ENCODE data around the gene TCTA. TPM values are rescaled to one million over a fixed set of nuclear protein-coding genes. Genes with fewer than 3 reads are reported as not detected.

Gene TCTA
- total RNA-seq, 4 donors from 2014 or later: 12.4 to 56.4 (median 40.9) TPM

DNA sequence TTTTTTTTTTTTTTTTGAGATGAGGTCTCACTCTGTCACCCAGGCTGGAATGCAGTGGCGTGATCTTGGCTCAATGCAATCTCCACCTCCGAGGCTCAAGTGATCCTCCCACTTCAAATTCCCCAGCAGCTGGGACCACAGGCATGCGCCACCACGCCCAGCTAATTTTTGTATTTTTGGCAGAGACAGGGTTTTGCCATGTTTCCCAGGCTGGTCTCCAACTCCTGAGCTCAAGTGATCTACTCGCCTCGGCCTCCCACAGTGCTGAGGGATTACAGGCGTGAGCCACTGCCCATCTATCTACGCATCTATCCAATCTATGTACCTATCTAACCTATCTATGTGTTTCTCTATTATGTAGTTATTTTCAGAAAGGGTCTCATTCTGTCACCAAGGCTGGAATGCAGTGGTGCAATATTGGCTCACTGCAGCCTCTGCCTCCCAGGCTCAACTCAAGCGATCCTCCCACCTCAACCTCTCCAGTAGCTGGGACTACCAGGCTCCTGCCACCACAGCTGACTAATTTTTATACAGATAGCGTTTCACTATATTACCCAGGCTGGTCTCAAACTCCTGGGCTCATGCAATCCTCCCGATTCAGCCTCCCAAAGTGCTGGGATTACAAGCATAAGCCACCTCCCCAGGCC is 33.9 kb upstream of the TCTA start:
- H3K27me3 ChIP-seq: no peaks in the 10 kb centered on the region
- no peak overlapping the region for H3K27ac ChIP-seq
- H3K4me1 ChIP-seq: peaks cover 0 to 12% (median 0%) of the 10 kb centered on the region in 4 donors
- peaks cover 0 to 22% (median 0%) of the 10 kb centered on the region in 3 donors for H3K36me3 ChIP-seq
- TF ChIP-seq POLR2A (IDR thresholded peaks at IDR 0.05) (no peak), CTCF (IDR thresholded peaks at IDR 0.05) (no peak)
- peak in 1 of 3 donors; percentile 49 for DNase-seq
- no peak overlapping the region for H3K4me3 ChIP-seq
- no peaks in the 10 kb centered on the region for H3K9me3 ChIP-seq

DNA sequence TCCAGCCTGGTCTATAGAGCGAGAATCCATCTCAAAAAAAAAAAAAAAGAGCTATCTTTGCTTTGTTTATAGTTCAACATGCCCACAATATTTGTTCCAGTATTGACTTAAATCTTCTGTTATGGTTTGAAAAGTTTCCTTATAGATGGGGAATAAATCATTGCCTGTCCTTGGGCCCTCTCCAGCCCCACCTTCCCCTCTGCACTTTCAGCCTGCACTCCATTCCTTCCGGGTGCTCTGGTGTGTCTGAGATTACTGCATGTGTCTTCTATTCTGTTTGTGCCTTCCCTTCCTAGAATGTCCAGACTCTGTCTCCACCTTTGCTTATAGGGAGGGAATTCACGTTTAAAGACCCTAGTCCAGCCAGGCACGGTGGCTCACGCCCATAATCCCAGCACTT is 28.8 kb upstream of the TCTA start:
- H3K4me3 ChIP-seq: no peak overlapping the region
- no peaks in the 10 kb centered on the region for H3K27me3 ChIP-seq
- no peak for DNase-seq
- H3K9me3 ChIP-seq: no peaks in the 10 kb centered on the region
- no peak for TF ChIP-seq POLR2A (IDR thresholded peaks at IDR 0.05)
- TF ChIP-seq CTCF (IDR thresholded peaks at IDR 0.05): no peak
- no peaks in the 10 kb centered on the region for H3K36me3 ChIP-seq
- peaks cover 0 to 32% (median 0%) of the 10 kb centered on the region in 4 donors for H3K4me1 ChIP-seq
- H3K27ac ChIP-seq: peak overlapping the region in 1 of 4 donors; percentile 3

GRCh38 chr3:49385617-49386016 is 26.6 kb upstream of the TCTA start:
- H3K9me3 ChIP-seq: no peaks in the 10 kb centered on the region
- no peaks in the 10 kb centered on the region for H3K36me3 ChIP-seq
- H3K4me3 ChIP-seq: no peak overlapping the region
- H3K27me3 ChIP-seq: no peaks in the 10 kb centered on the region
- H3K27ac ChIP-seq: no peak overlapping the region
- H3K4me1 ChIP-seq: peaks cover 0 to 33% (median 0%) of the 10 kb centered on the region in 4 donors
- no peak for DNase-seq
- TF ChIP-seq POLR2A (IDR thresholded peaks at IDR 0.05) (no peak), CTCF (IDR thresholded peaks at IDR 0.05) (no peak)

GRCh38 chr3:49386056-49386756 is 26.0 kb upstream of the TCTA start:
- peaks cover 0 to 36% (median 0%) of the 10 kb centered on the region in 4 donors for H3K4me1 ChIP-seq
- DNase-seq: no peak
- H3K27me3 ChIP-seq: no peaks in the 10 kb centered on the region
- no peak overlapping the region for H3K4me3 ChIP-seq
- H3K36me3 ChIP-seq: no peaks in the 10 kb centered on the region
- no peaks in the 10 kb centered on the region for H3K9me3 ChIP-seq
- no peak for TF ChIP-seq POLR2A (IDR thresholded peaks at IDR 0.05)
- TF ChIP-seq CTCF (IDR thresholded peaks at IDR 0.05): no peak
- no peak overlapping the region for H3K27ac ChIP-seq

GRCh38 chr3:49387721-49388120 is 24.5 kb upstream of the TCTA start:
- peaks cover 0 to 30% (median 0%) of the 10 kb centered on the region in 4 donors for H3K4me1 ChIP-seq
- H3K36me3 ChIP-seq: no peaks in the 10 kb centered on the region
- H3K9me3 ChIP-seq: no peaks in the 10 kb centered on the region

More at GRCh38 chr3:49387721-49388120, 24.5 kb upstream of the TCTA start:
- Histone ChIP-seq H3K27me3 (no peaks in the 10 kb centered on the region), H3K4me3 (no peak overlapping the region), H3K27ac (no peak overlapping the region)
- no peak for TF ChIP-seq CTCF (IDR thresholded peaks at IDR 0.05)
- no peak for TF ChIP-seq POLR2A (IDR thresholded peaks at IDR 0.05)
- no peak for DNase-seq

Measured in Peyer's patch (tissue), 4 donors.